GM18951 (cell line): ENCODE results near the gene UBN2.

Experiments used
- POLR2A ChIP-seq: IDR thresholded peaks from 4 replicates; pipeline ENCODE4 v1.6.1; 2011; ENCODE audit warnings: mild to moderate bottlenecking; ENCODE audit not compliant: insufficient read length, insufficient read depth; ENCODE audit errors: extremely low read depth
- in situ Hi-C: fragments of 300-500 bp; cut with MboI; formaldehyde crosslinking; loops from one replicate; pipeline ENCODE4 v1.12.0; 2022; ENCODE audit warnings: low sequenced_read_pairs, mixed read lengths, inconsistent platforms; ENCODE audit not compliant: unreplicated experiment

The UBN2 gene

GRCh38 chr7:139246905-139247304 lies 15.9 kb downstream of the UBN2 start:
- in situ Hi-C loops, result no loop called here
- TF ChIP-seq POLR2A, result no peak

- TF ChIP-seq POLR2A, result no peak
- in situ Hi-C loops, result no loop called here
Observed at GRCh38 chr7:139249179-139249810, 18.3 kb downstream of the UBN2 start.

DNA sequence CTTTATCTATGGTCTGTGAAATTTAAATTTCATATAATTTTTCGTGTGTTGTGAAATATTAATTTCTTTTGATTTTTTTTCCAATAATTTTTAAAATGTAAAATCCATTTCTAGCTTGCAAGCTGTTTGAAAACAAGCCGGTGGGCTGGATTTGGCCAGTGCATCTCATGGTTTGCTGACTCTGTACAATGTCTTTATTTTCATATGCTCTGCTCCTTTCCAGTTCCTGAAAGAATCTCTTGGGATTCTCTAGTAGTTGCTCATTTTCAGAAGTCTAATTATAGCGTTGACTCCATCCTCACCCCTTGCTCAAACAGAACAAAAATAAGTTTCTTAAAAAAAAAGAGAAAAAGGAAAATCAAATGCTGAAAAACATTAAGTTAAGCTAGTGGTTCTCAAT lies 21.4 kb downstream of the UBN2 start:
- TF ChIP-seq POLR2A, result no peak
- in situ Hi-C loops, result no loop called here

DNA sequence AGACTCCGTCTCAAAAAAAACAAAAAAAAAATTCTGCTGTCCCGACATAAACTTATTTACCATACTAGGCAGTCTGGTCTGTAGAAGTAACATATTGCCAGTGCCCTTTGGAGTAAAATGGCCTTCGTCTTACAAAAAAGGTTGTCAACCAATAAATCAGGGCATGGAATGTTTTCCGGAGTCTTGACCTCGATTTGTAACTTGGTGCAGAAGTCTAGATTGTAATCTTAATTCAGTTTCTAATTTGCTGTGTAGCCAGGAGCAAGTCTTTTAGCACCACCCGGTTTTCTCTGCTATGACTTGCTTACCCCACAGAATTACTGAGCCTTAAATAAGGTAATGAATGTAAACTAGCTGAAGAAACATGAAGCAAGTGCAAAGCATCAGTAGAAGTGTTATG lies 23.2 kb downstream of the UBN2 start:
- TF ChIP-seq POLR2A, result no peak
- in situ Hi-C loops, result no loop called here

GRCh38 chr7:139254728-139255127 lies 23.7 kb downstream of the UBN2 start:
- in situ Hi-C loops, result no loop called here
- TF ChIP-seq POLR2A, result no peak

GRCh38 chr7:139255290-139255689 lies 24.3 kb downstream of the UBN2 start:
- TF ChIP-seq POLR2A, result no peak

DNA sequence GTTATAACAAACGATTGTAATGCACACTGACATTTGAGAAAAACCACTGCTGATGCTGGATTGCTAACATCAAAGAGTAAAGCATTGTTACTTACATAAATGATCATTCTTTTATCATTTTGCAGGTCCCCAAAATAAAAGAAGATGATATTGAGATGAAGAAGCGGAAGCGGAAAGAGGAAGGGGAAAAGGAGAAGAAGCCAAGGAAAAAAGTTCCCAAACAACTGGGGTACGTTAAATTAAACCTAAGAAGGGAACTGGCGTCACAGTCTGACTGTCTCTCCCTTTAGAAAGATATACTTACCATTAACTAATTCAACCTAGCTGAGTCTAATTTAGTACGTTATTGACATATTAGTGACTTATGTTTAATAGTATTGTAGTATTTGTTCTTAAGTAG lies 28.1 kb downstream of the UBN2 start:
- in situ Hi-C loops, result no loop called here
- no peak for TF ChIP-seq POLR2A

More at GRCh38 chr7:139255290-139255689, 24.3 kb downstream of the UBN2 start:
- in situ Hi-C loops, result no loop called here

GRCh38 chr7:139264220-139264619 lies 33.2 kb downstream of the UBN2 start:
- TF ChIP-seq POLR2A, result no peak
- in situ Hi-C loops, result no loop called here

DNA sequence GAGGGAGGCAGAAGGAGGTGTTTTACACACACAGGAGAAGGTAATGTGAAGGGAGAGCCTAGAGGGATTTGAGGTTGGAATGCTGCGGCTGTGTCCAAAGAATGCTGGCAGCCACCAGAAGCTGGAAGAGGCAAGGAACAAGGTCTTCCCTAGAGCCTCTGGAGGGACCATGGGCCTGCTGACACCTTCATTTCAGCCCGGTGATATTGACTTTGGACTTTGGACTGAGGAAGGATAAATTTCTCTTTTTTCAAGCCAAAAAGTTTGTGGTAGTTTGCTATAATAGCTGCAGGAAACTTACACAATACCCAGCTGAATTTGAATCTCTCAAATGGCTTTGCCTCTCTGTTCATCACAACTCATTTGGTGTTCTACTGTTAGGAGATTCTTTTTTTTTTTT lies 34.6 kb downstream of the UBN2 start:
- no peak for TF ChIP-seq POLR2A

DNA sequence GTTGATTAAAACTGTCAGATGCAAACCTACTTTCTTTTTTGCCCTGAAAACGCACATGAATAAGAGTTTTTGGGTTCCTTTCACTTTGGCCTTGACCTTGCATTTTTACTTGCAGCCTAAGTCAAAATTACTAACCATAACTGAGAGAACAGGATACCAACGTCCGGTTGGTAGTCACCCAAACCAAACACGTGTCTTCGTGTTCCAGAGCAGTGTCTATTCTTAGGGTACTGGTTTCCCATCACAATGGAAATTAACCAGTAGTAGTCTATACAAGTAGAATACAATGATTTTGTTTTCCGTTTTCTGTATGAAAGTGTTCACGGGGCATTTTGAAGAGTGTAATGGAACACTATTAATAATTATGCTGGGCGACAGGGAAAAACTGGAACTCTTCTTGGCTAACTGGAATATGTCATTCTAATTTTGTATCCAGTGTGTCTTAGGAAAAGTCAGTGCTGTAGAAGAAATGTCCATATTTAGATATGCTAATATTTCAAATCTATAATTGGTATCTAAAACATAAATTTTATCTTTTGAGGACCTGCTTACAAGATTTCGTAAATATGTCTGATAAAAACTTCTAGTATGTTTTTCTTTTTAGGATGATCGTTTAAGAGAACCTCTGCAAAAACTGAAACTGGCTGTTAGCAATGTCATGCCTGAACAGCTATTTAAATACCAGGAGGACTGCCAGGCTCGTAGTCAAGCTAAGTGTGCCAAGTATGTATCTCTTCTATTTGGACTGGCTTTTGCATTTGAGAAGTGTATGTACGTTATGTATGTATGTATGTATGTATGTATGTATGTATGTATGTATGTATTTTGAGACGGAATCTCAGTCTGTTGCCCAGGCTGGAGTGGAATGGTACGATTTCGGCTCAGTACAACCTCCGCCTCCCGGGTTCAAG lies 40.9 kb downstream of the UBN2 start:
- TF ChIP-seq POLR2A, result no peak

More for the DNA sequence above, 34.6 kb downstream of the UBN2 start:
- in situ Hi-C loops, result no loop called here

GRCh38 chr7:139284252-139284896 lies 53.3 kb downstream of the UBN2 start:
- TF ChIP-seq POLR2A, result no peak
- in situ Hi-C loops, result no loop called here

More for the DNA sequence above, 40.9 kb downstream of the UBN2 start:
- in situ Hi-C loops, result no loop called here

GRCh38 chr7:139286144-139286543 lies 55.1 kb downstream of the UBN2 start:
- TF ChIP-seq POLR2A, result no peak

GRCh38 chr7:139292821-139293220 lies 61.8 kb downstream of the UBN2 start:
- in situ Hi-C loops, result no loop called here
- TF ChIP-seq POLR2A, result no peak

More at GRCh38 chr7:139286144-139286543, 55.1 kb downstream of the UBN2 start:
- in situ Hi-C loops, result no loop called here
